ENCODE results near the gene CLUH.
"Not testable (repeated sequence)": the region's sequence is repeated elsewhere in the genome, so short reads cannot be mapped to it uniquely, and the experiment has no call there.

CLUH gene

GRCh38 chr17:2687074-2687418 is 24.5 kb downstream of the CLUH start:
- no peak for DNase-seq

- no peak for DNase-seq
Measured at GRCh38 chr17:2685696-2686095, 25.9 kb downstream of the CLUH start.

- no peak for DNase-seq
Measured at GRCh38 chr17:2684549-2684948, 27.0 kb downstream of the CLUH start.

GRCh38 chr17:2683912-2684311 is 27.7 kb downstream of the CLUH start:
- DNase-seq, result no peak

GRCh38 chr17:2682176-2682938 is 29.2 kb downstream of the CLUH start:
- DNase-seq, result no peak

- no peak for DNase-seq
Measured at GRCh38 chr17:2681650-2682049, 29.9 kb downstream of the CLUH start.

- DNase-seq, result no peak
Measured at GRCh38 chr17:2680961-2681360, 30.6 kb downstream of the CLUH start.

- DNase-seq, result not testable (repeated sequence)
Measured at GRCh38 chr17:2679247-2679646, 32.3 kb downstream of the CLUH start.

GRCh38 chr17:2672026-2672425 is 39.5 kb downstream of the CLUH start:
- DNase-seq, result no peak

- not testable (repeated sequence) for DNase-seq
Measured at GRCh38 chr17:2660410-2660809, 51.2 kb downstream of the CLUH start.

- DNase-seq, result not testable (repeated sequence)
Measured at GRCh38 chr17:2659337-2659736, 52.2 kb downstream of the CLUH start.

- DNase-seq, result no peak
Measured at GRCh38 chr17:2656283-2656682, 55.3 kb downstream of the CLUH start.

- no peak for DNase-seq
Measured at GRCh38 chr17:2655546-2655945, 56.0 kb downstream of the CLUH start.

- not testable (repeated sequence) for DNase-seq
Measured at GRCh38 chr17:2652911-2653310, 58.7 kb downstream of the CLUH start.

- no peak for DNase-seq
Measured at GRCh38 chr17:2649191-2649590, 62.4 kb downstream of the CLUH start.

- DNase-seq, result no peak
Measured at GRCh38 chr17:2647957-2648356, 63.6 kb downstream of the CLUH start.

- no peak for DNase-seq
Measured at GRCh38 chr17:2644971-2645370, 66.6 kb downstream of the CLUH start.

Data from NCI-H1092 treated with DMSO at 0.1 percent for 48 hours (cell line).